ENCODE data around the gene XAGE3. TPM values are rescaled to one million over a fixed set of nuclear protein-coding genes. Genes with fewer than 3 reads are reported as not detected.
"Not testable (repeated sequence)": the region's sequence is repeated elsewhere in the genome, so short reads cannot be mapped to it uniquely, and the experiment has no call there.

The XAGE3 gene
- total and polyA plus RNA-seq, 4 donors = 0.61 TPM; not detected in 3

DNA sequence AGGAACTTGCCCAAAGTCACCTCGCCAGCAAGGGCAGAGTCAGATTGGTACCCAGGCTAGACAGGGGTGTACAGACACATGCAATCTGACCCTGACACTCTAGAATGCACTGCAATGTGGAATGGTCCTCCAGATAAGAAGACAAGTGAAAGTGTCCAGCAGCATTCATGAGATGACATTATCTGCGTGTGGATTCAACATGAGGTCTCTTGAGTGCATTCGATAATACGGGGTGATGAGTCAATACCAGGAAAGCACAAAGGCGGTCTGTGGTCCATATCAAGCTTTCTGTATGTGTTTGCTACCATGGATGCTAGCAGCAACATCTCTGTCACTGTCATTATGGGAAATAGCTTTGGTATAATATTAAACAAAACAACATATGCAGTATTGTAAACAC is 6.8 kb upstream of the XAGE3 start:
- Histone ChIP-seq H3K36me3 (ENCODE audit: control insufficient read depth in 4 of 4, insufficient read depth in 3 of 4, low read depth in 1 of 4, low read length in 3 of 4) (no peaks in the 10 kb centered on the region), H3K4me3 (ENCODE audit: low read depth in 1 of 3, low read length in 3 of 3) (no peak overlapping the region), H3K27ac (ENCODE audit: low read depth in 1 of 2, low read length in 2 of 2) (no peak overlapping the region), H3K9ac (ENCODE audit: low read depth in 1 of 2, low read length in 2 of 2) (no peak overlapping the region), H3K27me3 (ENCODE audit: control insufficient read depth in 4 of 4, insufficient read depth in 4 of 4, low read length in 3 of 4) (no peaks in the 10 kb centered on the region), H3K9me3 (ENCODE audit: control insufficient read depth in 4 of 4, low read length in 3 of 4) (no peaks in the 10 kb centered on the region), H3K4me1 (ENCODE audit: control insufficient read depth in 4 of 4, insufficient read depth in 4 of 4, low read length in 3 of 4) (no peaks in the 10 kb centered on the region)
- no peak for TF ChIP-seq EGR1 (IDR thresholded peaks at IDR 0.05; ENCODE audit: low read depth in 2 of 2)
- TF ChIP-seq SP1 (IDR thresholded peaks at IDR 0.05) = no peak
- no peak for TF ChIP-seq GABPA (IDR thresholded peaks at IDR 0.05 in 1 of 2, conservative IDR thresholded peaks at IDR 0.05 in 1 of 2)
- TF ChIP-seq RAD21 (IDR thresholded peaks at IDR 0.05) = no peak
- no peak for TF ChIP-seq YY1 (IDR thresholded peaks at IDR 0.05)
- no peak for TF ChIP-seq NR2F2 (IDR thresholded peaks at IDR 0.05)
- TF ChIP-seq, protein P1, sequence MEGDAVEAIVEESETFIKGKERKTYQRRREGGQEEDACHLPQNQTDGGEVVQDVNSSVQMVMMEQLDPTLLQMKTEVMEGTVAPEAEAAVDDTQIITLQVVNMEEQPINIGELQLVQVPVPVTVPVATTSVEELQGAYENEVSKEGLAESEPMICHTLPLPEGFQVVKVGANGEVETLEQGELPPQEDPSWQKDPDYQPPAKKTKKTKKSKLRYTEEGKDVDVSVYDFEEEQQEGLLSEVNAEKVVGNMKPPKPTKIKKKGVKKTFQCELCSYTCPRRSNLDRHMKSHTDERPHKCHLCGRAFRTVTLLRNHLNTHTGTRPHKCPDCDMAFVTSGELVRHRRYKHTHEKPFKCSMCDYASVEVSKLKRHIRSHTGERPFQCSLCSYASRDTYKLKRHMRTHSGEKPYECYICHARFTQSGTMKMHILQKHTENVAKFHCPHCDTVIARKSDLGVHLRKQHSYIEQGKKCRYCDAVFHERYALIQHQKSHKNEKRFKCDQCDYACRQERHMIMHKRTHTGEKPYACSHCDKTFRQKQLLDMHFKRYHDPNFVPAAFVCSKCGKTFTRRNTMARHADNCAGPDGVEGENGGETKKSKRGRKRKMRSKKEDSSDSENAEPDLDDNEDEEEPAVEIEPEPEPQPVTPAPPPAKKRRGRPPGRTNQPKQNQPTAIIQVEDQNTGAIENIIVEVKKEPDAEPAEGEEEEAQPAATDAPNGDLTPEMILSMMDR (IDR thresholded peaks at IDR 0.05; ENCODE audit: low read depth, low read length, missing input control) = no peak
- TF ChIP-seq, protein P2, sequence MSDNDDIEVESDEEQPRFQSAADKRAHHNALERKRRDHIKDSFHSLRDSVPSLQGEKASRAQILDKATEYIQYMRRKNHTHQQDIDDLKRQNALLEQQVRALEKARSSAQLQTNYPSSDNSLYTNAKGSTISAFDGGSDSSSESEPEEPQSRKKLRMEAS (IDR thresholded peaks at IDR 0.05) = no peak
- no peak for TF ChIP-seq HNF4A (conservative IDR thresholded peaks at IDR 0.05)
- no peak for TF ChIP-seq FOXA2 (IDR thresholded peaks at IDR 0.05)
- TF ChIP-seq, protein P3, sequence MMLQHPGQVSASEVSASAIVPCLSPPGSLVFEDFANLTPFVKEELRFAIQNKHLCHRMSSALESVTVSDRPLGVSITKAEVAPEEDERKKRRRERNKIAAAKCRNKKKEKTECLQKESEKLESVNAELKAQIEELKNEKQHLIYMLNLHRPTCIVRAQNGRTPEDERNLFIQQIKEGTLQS (IDR thresholded peaks at IDR 0.05) = no peak
- TF ChIP-seq, protein P4, sequence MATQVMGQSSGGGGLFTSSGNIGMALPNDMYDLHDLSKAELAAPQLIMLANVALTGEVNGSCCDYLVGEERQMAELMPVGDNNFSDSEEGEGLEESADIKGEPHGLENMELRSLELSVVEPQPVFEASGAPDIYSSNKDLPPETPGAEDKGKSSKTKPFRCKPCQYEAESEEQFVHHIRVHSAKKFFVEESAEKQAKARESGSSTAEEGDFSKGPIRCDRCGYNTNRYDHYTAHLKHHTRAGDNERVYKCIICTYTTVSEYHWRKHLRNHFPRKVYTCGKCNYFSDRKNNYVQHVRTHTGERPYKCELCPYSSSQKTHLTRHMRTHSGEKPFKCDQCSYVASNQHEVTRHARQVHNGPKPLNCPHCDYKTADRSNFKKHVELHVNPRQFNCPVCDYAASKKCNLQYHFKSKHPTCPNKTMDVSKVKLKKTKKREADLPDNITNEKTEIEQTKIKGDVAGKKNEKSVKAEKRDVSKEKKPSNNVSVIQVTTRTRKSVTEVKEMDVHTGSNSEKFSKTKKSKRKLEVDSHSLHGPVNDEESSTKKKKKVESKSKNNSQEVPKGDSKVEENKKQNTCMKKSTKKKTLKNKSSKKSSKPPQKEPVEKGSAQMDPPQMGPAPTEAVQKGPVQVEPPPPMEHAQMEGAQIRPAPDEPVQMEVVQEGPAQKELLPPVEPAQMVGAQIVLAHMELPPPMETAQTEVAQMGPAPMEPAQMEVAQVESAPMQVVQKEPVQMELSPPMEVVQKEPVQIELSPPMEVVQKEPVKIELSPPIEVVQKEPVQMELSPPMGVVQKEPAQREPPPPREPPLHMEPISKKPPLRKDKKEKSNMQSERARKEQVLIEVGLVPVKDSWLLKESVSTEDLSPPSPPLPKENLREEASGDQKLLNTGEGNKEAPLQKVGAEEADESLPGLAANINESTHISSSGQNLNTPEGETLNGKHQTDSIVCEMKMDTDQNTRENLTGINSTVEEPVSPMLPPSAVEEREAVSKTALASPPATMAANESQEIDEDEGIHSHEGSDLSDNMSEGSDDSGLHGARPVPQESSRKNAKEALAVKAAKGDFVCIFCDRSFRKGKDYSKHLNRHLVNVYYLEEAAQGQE (IDR thresholded peaks at IDR 0.05) = no peak
- no peak for TF ChIP-seq FOXA1 (IDR thresholded peaks at IDR 0.05)
- no peak for TF ChIP-seq RXRA (IDR thresholded peaks at IDR 0.05)
- TF ChIP-seq TAF1 (conservative IDR thresholded peaks at IDR 0.05) = no peak
- TF ChIP-seq, protein P5, sequence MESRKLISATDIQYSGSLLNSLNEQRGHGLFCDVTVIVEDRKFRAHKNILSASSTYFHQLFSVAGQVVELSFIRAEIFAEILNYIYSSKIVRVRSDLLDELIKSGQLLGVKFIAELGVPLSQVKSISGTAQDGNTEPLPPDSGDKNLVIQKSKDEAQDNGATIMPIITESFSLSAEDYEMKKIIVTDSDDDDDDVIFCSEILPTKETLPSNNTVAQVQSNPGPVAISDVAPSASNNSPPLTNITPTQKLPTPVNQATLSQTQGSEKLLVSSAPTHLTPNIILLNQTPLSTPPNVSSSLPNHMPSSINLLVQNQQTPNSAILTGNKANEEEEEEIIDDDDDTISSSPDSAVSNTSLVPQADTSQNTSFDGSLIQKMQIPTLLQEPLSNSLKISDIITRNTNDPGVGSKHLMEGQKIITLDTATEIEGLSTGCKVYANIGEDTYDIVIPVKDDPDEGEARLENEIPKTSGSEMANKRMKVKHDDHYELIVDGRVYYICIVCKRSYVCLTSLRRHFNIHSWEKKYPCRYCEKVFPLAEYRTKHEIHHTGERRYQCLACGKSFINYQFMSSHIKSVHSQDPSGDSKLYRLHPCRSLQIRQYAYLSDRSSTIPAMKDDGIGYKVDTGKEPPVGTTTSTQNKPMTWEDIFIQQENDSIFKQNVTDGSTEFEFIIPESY (IDR thresholded peaks at IDR 0.05) = no peak
- TF ChIP-seq HNF4G (IDR thresholded peaks at IDR 0.05) = no peak
- no peak for TF ChIP-seq JUND (IDR thresholded peaks at IDR 0.05)
- WGBS = 88% methylated on average over 5 of the region's 5 CpGs
- no peak for DNase-seq (ENCODE audit: low spot score)

DNA sequence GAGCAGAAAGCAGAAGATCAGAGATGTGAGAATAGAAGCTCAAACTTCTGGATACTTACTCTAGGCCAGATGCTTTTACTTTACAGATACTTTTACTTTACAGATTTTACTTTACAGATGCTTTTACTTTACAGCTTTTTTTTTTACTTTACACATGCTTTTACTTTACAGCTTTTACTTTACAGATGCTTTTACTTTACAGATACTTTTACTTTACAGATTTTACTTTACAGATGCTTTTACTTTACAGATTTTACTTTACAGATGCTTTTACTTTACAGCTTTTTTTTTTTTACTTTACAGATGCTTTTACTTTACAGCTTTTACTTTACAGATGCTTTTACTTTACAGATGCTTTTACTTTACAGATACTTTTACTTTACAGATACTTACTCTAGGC is 5.9 kb upstream of the XAGE3 start:
- not testable (repeated sequence) for DNase-seq (ENCODE audit: low spot score); H3K27ac ChIP-seq (ENCODE audit: low read depth in 1 of 2, low read length in 2 of 2); H3K36me3 ChIP-seq (ENCODE audit: control insufficient read depth in 4 of 4, insufficient read depth in 3 of 4, low read depth in 1 of 4, low read length in 3 of 4); H3K4me1 ChIP-seq (ENCODE audit: control insufficient read depth in 4 of 4, insufficient read depth in 4 of 4, low read length in 3 of 4); H3K4me3 ChIP-seq (ENCODE audit: low read depth in 1 of 3, low read length in 3 of 3); H3K9me3 ChIP-seq (ENCODE audit: control insufficient read depth in 4 of 4, low read length in 3 of 4); H3K27me3 ChIP-seq (ENCODE audit: control insufficient read depth in 4 of 4, insufficient read depth in 4 of 4, low read length in 3 of 4); H3K9ac ChIP-seq (ENCODE audit: low read depth in 1 of 2, low read length in 2 of 2)

All from liver (tissue), 9 donors.